Activated CD4-positive, alpha-beta T cell treated with anti-CD3 and anti-CD28 coated beads for 48 hours (primary cell): ENCODE results near the gene HCFC1R1.

ENCODE experiments used
- DNase-seq: peaks from one replicate; pipeline ENCODE4 v3.0.0-alpha.2; 2020

The HCFC1R1 gene

DNA sequence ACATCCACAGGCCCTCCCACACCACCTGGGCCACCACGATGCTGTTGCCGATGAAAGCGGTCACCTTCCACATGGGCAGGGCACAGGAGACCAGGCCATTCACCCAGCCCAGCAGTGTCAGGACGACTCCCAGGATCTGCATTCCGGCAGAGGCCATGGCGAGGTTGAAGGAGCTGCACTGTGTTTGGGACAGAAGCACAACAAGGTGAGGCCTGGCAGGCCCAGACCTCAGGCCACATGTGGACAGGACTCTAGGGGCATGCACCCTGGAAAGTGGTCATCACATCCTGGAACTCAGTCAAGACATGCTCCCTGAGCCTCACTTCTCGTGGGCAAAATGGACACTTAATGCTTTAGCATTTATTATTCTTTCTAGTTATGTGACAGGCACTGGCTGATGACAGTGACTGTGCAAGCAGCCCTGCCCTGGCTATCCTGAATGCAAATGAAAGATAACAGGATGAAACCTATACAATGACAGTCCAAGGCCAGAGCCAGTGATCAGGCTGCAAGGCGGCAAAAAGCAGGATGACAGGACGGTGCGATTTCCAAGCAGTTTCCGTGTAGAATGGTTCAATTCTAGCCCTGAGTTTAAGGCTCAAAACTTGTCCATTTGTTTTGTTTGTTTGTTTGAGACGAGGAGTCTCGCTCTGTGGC, 7.7 kb downstream of the HCFC1R1 start:
- no peak for DNase-seq

DNA sequence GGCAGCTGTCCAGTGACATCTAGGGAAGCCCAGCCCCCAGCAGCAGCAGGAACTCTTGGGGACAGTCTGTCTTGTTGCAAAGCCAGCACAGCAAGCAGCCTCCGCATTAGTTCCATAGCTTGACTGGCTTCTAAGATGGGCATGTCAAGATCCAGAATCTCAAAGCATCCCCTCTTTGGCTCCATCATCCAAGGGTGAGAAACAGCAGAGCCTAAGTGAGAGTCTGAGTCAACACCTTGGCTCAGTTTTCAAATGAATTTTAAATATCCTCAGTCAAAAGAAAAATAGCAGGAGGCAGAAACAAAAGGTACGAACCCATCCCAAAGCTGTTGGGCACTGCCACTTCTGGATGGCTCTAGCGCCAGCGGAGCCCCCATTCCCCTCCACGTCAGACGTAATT, 8.8 kb downstream of the HCFC1R1 start:
- DNase-seq: no peak

DNA sequence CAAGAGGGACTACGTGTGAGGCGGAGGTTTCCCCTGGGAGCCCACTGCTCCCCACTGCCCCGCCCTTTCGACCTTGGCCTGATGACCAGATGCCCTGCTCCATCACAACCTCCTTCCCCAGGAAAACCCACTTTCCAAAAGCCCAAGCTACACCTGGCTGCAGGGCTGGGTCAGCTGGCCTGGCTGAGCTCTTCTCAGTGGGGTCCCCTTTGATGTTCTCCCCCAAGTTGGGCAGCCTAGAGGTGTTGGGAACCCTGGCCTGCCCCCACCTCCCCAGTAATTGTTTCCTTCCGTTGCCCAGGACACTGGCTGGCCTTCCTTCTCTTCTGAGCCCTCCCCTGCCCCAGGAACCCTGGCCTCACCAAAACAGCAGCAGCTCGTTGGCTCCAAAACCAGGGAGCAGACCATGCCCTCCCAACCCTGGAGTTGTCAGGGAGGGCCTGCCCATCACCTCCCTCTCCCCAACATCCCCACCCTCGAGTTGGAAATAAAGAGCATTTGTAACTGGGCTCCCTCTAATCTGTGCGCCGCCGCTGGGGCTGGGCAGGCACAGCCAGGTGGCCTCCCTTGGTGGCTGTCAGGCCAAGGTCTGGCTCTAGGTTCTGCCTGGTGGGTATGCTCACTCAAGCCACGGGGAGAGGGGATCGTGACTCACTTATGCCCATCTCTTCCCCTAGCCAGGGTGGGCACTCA, 9.6 kb downstream of the HCFC1R1 start:
- DNase-seq: no peak

DNA sequence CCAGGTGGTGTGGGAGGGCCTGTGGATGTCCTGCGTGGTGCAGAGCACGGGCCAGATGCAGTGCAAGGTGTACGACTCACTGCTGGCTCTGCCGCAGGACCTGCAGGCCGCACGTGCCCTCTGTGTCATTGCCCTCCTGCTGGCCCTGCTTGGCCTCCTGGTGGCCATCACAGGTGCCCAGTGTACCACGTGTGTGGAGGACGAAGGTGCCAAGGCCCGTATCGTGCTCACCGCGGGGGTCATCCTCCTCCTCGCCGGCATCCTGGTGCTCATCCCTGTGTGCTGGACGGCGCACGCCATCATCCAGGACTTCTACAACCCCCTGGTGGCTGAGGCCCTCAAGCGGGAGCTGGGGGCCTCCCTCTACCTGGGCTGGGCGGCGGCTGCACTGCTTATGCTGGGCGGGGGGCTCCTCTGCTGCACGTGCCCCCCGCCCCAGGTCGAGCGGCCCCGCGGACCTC, 10.2 kb downstream of the HCFC1R1 start:
- no peak for DNase-seq

DNA sequence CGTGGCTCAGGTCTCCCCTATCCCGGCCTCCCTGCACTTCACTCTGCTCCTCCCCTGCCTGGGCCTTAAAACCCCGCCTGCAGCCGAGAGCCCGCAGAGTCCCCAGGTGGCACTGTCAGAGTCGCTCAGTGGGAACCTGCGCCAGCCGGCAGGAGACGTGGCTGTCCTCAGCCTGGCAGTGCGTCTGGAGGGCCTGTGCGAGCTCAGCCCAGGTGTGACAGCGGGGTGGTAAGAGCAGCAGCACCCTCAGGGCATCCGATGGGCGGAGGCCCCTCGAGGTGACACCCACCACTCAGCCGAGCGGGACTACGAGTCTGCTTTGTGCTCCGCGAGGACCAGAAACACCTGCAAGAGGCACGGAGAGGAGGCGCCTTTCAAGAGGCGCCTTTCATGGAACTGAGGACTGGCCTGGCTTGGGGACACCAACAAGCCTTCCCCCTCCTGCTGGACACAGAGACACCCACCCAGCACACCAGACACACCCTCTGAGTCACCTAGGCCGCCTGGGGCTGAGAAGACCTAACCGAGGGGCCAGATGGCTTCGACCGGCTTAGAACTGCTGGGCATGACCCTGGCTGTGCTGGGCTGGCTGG, 10.8 kb downstream of the HCFC1R1 start, which contains the start of gene CLDN9:
Gene CLDN9, plus strand, starts transcription at position 96 of the 593 bp plus-strand sequence. Its CDS starts 440 bp downstream, at position 536.
- peak; percentile 22 for DNase-seq

DNA sequence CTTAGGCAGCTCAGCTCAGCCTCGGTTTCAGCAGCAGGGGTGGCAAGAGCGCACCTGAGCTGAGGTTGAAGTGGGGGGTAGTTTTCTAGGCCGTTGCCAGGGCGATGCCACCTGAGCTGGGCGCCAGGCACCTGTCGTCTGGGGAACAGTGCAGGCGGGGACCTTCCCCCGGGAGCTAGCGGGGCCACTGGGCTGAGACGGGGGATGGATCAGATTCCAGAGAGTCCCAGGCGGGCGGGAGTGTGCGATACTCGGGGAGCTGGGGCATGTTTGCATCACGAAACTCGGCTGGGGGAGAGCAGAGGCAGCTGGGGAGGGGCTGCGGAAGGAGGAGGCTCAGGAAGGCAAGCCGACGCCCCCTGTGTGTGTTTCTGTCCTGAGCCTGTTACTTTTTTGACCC, 11.5 kb downstream of the HCFC1R1 start:
- no peak for DNase-seq

DNA sequence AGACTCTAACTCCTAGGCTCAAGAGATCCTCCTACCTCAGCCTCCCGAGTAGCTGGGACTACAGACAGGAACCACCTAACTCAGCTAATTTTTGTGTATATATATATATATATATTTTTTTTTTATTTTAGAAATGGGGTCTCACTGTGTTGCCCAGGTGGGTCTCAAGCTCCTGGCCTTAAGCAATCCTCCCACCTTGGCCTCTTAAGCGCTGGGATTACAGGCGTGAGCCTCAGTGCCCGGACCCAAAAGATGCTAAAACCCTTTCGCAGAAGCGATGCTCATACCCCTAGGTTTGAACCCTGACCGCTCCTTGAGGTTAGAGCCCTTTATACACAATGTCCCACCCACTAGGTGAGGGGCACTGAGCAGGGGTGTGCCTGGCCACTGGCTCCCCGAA, 13.2 kb downstream of the HCFC1R1 start:
- DNase-seq: no peak

DNA sequence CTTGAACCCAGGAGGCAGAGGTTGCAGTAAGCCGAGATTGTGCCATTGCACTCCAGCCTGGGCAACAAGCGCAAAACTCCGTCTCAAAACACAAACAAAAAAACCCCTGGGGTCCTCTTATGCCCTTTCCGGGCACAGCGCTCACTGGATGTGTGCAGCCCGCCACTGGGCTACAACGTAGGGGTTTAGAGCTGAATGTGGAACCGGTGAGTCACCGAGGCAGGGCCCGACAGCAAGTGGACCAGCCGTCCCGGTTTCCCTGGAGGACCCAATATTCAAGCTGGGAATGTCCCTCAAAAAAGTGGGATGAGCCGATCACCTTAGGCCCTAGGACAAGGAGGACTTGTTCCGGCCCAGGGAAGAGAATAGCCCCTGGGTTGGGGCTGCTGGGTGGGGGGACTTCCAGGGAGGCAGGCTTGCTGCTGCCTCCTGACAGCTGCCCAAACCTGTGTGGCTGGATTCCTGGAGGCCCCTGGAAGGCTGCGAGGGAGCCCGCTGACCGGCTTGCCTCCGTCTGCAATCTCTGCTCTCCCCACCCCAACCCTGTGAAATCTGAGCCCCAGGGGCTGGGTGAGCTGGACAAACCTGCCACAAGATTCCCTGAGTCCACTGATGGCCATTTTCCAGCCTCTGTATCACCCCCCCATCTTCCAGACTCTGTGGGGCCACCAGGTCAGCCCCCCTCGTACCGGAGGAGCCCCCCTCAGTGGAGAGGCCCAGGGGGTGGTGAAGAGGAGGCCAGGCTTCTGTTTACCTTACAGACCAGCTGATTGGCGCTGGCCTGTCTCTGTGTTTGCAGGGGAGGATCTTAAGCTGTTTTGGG, 14.0 kb downstream of the HCFC1R1 start:
- no peak for DNase-seq

DNA sequence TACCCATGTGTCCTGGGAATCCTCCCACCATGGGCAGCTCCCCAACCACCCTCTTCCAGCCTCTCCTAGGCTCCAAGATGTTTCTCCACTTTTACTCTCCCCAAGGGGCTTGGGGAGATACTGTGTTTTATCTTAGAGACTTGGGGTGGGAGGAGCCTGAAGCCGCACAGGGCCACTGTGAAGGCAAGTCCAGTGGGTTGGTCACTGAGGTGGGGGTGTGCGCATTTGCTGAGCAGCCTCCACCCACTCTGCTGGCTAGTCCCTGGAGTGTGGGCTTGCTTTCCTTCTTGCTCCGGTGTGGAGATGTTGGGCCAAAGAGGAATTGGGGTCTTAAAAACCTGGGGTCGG, 15.1 kb downstream of the HCFC1R1 start:
- no peak for DNase-seq

DNA sequence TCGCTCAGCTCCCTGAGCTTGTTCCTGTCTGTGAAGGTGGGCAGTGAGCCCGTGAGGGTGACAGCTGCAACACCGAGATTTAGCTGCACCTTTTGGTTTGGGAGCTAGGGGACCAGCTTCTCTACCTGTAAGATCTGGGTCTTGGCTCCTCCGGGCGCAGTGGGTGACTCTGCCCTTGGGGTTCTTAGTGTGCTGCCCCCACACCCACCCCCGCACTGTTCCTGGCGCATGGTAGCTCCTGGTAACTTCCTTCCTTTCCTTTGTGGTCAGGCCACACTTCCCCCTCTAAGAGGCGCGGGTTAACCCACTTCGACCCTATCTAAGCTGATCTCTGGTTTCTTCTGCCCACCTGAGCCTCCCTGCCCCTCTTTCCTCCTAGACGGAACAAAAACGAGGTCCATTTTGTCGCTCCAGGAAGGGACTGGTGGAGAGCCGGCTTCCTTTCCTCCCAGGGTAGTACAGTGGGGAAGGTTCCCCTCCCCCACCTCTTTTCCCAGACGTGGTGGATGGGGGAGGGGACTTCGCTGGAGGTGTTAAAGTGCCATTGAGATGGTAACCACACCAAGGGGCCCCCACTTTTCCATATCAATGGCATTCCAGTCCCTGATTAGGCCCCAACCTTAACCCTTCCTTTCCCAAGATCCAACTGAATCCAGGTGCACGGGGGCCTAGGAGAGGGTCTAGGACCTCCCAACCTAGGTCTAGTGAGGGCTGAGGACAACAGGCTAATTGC, 15.6 kb downstream of the HCFC1R1 start:
- no peak for DNase-seq

DNA sequence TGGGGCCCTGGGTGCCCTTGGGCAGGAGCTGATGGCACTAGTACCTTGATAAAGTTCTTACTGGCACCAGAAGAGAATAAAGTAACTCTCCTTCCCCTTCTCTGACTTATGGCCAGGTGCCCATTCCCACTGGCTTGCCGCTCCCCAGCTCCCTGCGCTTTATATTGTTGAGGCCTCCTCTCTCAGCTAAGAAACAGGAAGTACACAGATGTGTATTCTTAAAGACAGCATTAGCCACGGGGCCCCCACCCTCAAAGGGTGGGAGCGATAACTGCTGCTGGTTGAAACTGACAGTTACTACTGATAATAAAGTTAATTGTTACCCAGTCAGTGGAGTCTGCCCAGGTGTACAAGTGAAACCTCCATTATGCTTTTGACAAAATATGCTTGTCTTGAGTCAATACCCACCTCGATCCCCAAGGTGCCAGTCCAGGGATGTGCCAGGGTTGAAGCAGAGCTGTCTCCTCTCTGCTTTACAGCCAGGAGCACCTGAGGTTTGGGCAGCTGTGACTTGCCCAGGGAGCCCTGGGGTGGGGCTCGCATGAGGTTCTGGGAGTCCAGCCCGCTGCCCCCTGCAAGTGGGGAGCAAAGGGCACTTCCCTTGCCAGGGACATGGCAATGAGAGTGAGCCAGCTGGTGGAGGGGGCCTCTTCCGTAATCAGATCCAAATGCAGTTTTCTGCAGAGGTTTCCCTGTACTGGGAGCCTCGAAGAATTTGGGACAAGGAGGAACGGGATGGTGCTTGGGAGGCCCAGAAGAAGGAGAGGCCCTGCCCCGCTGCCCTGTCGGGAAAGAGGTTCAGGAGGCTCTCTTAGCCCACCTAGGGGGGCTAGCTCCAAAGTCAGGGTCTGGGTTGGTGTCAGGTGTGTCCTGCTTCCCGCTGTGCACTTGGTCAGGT, 16.4 kb downstream of the HCFC1R1 start:
- no peak for DNase-seq

DNA sequence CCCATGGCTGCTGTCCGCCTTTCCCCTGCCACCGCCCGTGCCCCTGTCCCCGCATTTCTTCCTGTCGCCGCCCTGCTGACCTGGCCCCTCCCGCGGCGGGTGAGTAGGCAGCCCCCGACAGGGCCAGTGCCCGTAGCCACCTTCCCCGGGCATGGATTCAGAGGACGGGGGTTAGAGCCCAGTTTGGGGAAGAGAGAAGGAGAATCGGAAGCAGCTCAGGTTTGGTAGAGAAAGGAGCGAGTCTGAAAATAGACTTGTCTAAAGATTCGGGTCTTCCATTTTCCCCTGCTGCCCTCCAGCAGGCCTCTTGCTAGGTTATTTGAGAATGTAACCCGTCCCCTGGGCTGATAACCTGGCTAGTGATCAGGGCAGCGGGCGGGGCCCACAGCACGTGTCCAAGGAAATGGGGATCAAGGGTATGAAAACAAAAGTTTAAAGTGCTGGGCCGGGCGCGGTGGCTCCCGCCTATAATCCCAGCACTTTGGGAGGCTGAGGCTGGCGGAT, 18.9 kb downstream of the HCFC1R1 start:
- no peak for DNase-seq

DNA sequence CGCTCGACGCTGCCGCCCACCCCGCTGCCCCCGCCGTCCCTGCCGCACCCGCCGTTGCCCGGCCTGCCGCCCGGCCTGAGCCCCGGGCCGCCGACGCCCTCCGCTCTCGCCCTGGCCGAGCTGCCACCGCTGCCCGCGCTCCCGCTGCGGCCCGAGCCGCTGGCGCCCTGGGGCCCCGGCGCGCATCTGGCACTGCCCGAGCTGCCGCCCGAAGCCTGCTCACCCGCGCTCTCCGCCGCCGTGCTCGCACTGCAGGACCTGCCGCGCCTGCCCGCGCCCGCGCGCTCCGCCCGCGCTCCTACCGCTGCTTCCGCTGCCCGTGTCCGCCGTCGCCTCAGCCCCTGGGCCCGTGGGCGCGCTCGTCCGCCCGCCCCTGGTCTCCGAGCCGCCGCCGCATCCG, 19.4 kb downstream of the HCFC1R1 start:
- peak; percentile 27 for DNase-seq

DNA sequence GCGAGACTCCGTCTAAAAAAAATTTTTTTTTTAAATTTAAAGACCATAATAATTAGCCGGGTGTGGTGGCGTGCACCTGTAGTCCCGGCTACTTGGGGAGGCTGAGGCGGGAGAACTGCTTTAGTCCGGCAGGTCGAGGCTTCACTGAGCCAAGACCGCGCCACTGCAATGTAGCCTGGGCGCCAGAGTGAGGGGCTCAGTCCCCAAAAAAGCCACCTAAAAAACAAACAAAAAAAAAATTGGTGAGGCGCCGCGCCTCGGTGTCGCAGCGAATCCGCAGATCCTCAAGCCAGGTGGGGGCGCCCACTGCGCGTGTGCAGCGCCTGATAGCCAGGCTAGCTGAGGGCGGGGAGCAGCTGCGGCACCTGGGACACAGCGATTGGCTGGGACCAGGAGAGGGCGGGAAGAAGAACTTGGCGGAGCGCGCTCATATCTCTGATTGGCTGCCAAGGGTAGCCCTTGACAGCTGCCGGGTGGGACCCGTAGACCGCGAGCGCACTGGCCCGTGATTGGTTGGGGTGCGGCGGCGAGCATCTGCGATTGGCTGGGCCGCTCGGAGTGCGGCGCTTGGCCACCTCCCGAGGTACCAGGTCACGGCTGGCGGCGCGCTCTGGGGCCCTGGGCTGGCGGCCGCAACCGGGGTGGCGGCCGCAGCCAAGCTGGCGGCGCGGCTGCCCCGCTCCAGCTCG, 20.0 kb downstream of the HCFC1R1 start:
- DNase-seq: peak; percentile 98

DNA sequence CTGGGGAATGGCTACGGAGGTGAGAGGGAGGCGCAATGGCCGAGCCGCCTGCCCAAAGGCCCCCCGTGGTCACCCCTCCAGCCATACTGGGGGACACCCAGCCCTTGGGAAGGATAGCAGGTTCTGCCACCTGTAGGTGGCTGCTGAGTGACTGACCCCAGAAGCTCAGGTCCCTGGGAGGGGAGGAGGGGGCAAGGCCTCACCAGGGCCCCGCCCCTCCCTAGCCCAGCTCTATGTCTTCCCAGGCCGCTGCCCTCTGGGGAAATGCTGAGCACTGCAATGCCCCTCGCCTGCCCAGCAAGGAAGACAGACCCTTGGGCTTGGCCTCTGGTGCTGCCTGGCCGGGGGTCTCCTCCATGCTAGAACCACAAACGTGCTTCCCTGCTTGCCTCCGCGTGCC, 22.4 kb downstream of the HCFC1R1 start:
- DNase-seq: no peak

DNA sequence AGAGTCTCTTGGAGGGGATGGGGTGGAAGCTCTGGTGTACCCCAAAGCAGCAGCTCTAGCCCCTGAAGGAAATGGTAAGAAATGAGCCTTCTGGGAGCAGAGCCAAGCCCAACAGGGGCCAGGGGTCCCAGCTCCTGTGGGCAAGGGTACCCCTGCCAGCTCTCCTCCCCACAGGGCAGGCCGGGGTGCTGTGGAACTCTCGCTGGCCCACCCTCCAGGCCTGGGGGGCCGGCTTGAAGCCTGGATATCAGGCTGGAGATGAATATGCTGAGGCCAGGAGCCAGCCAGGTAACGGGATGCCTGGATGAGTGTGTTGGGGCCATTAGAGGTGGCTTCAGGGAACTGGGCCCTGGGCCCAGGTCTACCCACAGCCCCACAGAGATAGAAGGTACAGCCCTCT, 23.2 kb downstream of the HCFC1R1 start:
- DNase-seq: no peak

DNA sequence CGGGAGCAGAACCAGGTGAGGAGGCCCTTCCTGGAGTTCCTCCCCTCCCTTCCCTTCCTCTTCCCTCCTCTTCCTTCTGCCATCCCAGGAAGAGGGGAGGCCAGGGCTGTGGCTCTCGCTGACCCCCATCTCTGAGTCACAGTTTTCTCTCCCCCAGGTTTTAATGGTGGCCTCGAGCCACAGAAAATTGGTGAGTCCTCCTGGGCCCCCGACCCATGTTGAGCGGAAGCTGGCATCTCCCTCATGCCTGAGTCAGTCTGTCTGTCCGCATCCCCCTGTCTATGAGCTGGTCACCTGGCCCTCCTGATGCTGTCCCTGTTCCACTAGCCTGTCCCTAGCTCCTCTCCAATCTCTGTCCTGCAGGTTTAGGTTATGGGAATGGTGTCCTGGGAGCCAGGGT, 23.8 kb downstream of the HCFC1R1 start:
- no peak for DNase-seq

DNA sequence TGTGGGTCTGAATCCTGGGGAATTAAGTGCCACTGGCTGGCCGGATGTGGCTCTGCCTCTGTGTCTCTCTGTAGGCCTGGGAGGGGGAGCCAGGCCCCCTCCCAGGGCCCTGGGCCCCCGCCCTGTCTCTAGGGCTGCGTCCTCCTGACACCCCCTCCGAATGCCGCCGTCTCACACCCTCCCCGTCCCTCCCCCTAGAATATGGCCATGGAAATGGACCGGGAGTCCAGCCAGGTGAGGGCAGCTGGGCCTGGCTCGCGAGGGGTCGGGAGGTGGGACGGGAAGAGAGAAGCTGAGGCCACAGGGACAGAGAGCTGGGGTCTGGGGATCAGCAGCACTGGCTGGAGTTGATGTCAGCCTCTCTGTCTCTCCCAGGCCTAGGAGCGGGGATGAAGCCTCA, 27.4 kb downstream of the HCFC1R1 start:
- no peak for DNase-seq

DNA sequence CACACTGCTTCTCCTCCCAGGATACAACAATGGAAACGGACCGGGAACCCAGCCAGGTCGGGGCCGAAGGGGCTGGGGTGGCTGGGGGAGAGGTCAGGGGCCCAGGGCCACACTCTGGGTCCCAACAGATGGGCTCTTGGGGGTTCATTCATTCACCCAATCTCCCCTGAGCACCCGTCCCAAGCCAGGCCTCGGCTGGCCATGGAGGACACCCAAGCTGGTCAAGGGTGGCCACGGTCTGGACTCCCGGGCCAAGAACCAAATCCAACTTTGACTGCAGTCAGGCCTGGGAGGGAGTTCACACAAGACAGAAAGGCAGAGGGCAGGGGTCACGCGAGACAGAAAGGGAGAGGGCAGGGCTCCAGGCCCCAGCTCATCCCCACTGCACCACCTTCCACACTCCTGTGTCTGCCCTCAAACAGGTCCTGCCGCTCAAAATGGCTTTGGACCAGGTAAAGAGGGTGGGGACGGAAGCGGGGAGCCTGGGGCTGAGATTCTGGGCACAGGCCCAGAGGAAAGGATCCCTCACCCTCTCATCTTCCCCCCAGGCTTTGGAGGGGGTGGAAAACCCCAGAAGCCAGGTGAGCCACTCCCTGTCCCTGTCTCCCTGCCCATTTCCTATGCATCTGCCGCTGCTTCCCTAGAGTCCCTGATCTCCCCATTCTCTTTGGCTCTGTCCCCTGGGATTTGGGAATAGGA, 31.2 kb downstream of the HCFC1R1 start:
- no peak for DNase-seq
